Measurements from ENCODE around the gene HES6. TPM values are rescaled to one million over a fixed set of nuclear protein-coding genes. Genes with fewer than 3 reads are reported as not detected.

The HES6 gene
- total RNA-seq, 2 experiments from 2014 or later = 1.5 to 1.9 TPM

GRCh38 chr2:238251331-238251730, 11.5 kb upstream of the HES6 start:
- intact Hi-C loops (cut with DNase I, micrococcal nuclease) = no loop called here
- ATAC-seq (ENCODE audit: poor library complexity) = no peak
- no peak overlapping the region for H3K4me3 Mint-ChIP-seq

DNA sequence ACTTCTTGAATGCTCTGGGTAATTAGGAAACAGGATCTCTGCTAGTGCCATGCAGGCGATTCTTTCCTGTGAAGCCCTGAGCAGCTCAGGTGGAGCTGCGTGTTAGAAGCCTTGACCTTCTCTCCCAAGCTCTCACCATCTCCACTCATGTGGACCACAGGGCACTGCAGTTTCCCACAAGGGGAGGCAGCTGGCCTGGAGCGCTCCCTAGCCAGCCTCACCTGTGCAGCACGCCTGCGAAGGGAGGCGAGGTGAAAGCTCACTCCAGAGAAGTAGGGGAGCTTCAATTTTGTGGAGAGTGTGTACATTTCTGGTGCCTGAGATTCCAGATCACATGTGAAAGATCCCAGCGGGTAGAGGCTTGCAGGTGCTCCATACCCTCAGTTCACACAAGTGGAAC, 11.1 kb upstream of the HES6 start:
- ATAC-seq (ENCODE audit: poor library complexity) (no peak), DNase-seq (no peak)
- TF ChIP-seq, protein P1, sequence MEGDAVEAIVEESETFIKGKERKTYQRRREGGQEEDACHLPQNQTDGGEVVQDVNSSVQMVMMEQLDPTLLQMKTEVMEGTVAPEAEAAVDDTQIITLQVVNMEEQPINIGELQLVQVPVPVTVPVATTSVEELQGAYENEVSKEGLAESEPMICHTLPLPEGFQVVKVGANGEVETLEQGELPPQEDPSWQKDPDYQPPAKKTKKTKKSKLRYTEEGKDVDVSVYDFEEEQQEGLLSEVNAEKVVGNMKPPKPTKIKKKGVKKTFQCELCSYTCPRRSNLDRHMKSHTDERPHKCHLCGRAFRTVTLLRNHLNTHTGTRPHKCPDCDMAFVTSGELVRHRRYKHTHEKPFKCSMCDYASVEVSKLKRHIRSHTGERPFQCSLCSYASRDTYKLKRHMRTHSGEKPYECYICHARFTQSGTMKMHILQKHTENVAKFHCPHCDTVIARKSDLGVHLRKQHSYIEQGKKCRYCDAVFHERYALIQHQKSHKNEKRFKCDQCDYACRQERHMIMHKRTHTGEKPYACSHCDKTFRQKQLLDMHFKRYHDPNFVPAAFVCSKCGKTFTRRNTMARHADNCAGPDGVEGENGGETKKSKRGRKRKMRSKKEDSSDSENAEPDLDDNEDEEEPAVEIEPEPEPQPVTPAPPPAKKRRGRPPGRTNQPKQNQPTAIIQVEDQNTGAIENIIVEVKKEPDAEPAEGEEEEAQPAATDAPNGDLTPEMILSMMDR (IDR thresholded peaks at IDR 0.05) = no peak
- Histone ChIP-seq H3K9me3 (ENCODE audit: control insufficient read depth in 1 of 2, insufficient read depth in 1 of 2, low read length in 2 of 2) (no peaks in the 10 kb centered on the region), H3K4me1 (ENCODE audit: insufficient read depth, low read length) (no peaks in the 10 kb centered on the region), H3K27me3 (ENCODE audit: control insufficient read depth in 1 of 2, insufficient read depth in 2 of 2, low read length in 2 of 2) (no peaks in the 10 kb centered on the region), H3K27ac (ENCODE audit: low read depth in 1 of 2, low read length in 2 of 2) (no peak overlapping the region), H3K4me3 (ENCODE audit: low read length) (no peak overlapping the region), H3K36me3 (ENCODE audit: insufficient read depth, low read length) (peaks cover 37% of the 10 kb centered on the region)
- Mint-ChIP-seq H3K36me3 (ENCODE audit: low read depth) (peaks cover 76% of the 10 kb centered on the region), H3K9me3 (no peaks in the 10 kb centered on the region), H3K4me3 (no peak overlapping the region), H3K4me1 (ENCODE audit: low read depth) (no peaks in the 10 kb centered on the region), H3K27ac (no peak overlapping the region), H3K27me3 (no peaks in the 10 kb centered on the region)
- POLR2A ChIA-PET = no interaction called here
- CTCF ChIA-PET = no interaction called here
- intact Hi-C loops (cut with DNase I, micrococcal nuclease) = no loop called here

More at GRCh38 chr2:238251331-238251730, 11.5 kb upstream of the HES6 start:
- H3K36me3 ChIP-seq (ENCODE audit: insufficient read depth, low read length) = peaks cover 40% of the 10 kb centered on the region
- no peak for DNase-seq
- H3K4me1 ChIP-seq (ENCODE audit: insufficient read depth, low read length) = no peaks in the 10 kb centered on the region
- Mint-ChIP-seq H3K4me1 (ENCODE audit: low read depth) (no peaks in the 10 kb centered on the region), H3K9me3 (no peaks in the 10 kb centered on the region), H3K27me3 (no peaks in the 10 kb centered on the region), H3K27ac (no peak overlapping the region), H3K36me3 (ENCODE audit: low read depth) (peaks cover 76% of the 10 kb centered on the region)
- H3K27ac ChIP-seq (ENCODE audit: low read depth in 1 of 2, low read length in 2 of 2) = no peak overlapping the region
- no peaks in the 10 kb centered on the region for H3K9me3 ChIP-seq (ENCODE audit: control insufficient read depth in 1 of 2, insufficient read depth in 1 of 2, low read length in 2 of 2)
- CTCF ChIA-PET = no interaction called here
- no peaks in the 10 kb centered on the region for H3K27me3 ChIP-seq (ENCODE audit: control insufficient read depth in 1 of 2, insufficient read depth in 2 of 2, low read length in 2 of 2)
- TF ChIP-seq, protein P1 (IDR thresholded peaks at IDR 0.05) = no peak
- no peak overlapping the region for H3K4me3 ChIP-seq (ENCODE audit: low read length)
- POLR2A ChIA-PET = no interaction called here

DNA sequence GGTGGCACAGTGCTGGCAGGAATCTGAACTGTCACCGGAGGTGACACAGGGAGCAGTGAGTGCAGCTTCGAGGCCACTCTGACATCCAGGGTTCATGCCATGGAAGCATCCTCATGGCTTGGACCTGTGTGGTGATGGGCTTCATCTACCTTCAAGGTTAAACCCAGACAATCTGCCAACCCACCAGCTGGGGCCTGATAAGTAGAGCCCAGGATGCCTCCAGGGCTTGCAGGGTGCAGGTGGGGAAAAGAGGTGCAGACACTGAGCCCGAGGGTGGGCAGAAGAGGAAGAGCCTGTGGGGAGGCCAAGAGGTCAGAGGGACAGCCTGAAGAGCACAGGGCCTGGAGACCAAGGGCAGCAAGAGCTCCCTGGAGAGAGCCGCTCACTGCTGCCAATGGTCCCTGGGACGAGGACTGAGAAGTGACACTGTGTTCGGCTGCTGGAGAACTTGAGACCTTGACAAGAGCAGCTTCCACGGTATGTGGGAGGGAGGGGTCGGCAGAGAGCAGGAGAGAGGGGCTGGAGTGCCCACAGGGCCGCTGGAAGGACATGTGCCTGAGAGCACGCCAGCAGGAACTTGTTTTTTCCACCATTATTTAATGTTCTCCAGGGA, 8.1 kb upstream of the HES6 start:
- DNase-seq (no peak), ATAC-seq (ENCODE audit: poor library complexity) (no peak)
- Histone ChIP-seq H3K9me3 (ENCODE audit: control insufficient read depth in 1 of 2, insufficient read depth in 1 of 2, low read length in 2 of 2) (no peaks in the 10 kb centered on the region), H3K27me3 (ENCODE audit: control insufficient read depth in 1 of 2, insufficient read depth in 2 of 2, low read length in 2 of 2) (no peaks in the 10 kb centered on the region), H3K36me3 (ENCODE audit: insufficient read depth, low read length) (peaks cover 18% of the 10 kb centered on the region), H3K27ac (ENCODE audit: low read depth in 1 of 2, low read length in 2 of 2) (no peak overlapping the region), H3K4me3 (ENCODE audit: low read length) (no peak overlapping the region), H3K4me1 (ENCODE audit: insufficient read depth, low read length) (no peaks in the 10 kb centered on the region)
- Mint-ChIP-seq H3K36me3 (ENCODE audit: low read depth) (peaks cover 66% of the 10 kb centered on the region), H3K27me3 (no peaks in the 10 kb centered on the region), H3K27ac (peak overlapping the region; percentile 31), H3K9me3 (no peaks in the 10 kb centered on the region), H3K4me3 (no peak overlapping the region), H3K4me1 (ENCODE audit: low read depth) (no peaks in the 10 kb centered on the region)
- TF ChIP-seq, protein P1 (IDR thresholded peaks at IDR 0.05) = no peak
- intact Hi-C loops (cut with DNase I, micrococcal nuclease) = no loop called here
- CTCF ChIA-PET = no interaction called here
- POLR2A ChIA-PET = no interaction called here

All from CD4-positive, alpha-beta T cell (primary cell).